Keratinocyte (primary cell): ENCODE data around the gene NXNL1. TPM values are rescaled to one million over a fixed set of nuclear protein-coding genes. Genes with fewer than 3 reads are reported as not detected.

Experiments
- DNase-seq: peaks from one replicate; pipeline ENCODE4 v3.0.0-alpha.2; 2011; ENCODE audit warnings: low read depth, missing footprints, low spot score
- FAIRE-seq: peaks from 2 replicates; lab custom pipeline; 2011; peaks lifted over from hg19 to GRCh38; lab: Jason Lieb, UNC
- H2AFZ ChIP-seq: 2 replicates; pipeline ENCODE4 v1.6.0; 2012; ENCODE audit warnings: low read length, control low read depth, inconsistent platforms; ENCODE audit not compliant: control insufficient read depth
- H3K27ac ChIP-seq: 2 replicates; pipeline ENCODE4 v1.5.1; 2011; ENCODE audit warnings: low read length; ENCODE audit not compliant: control insufficient read depth, insufficient read depth
- H3K27me3 ChIP-seq: 3 replicates; pipeline ENCODE4 v1.6.0; 2011; ENCODE audit warnings: low read length; ENCODE audit not compliant: control insufficient read depth, insufficient read depth; ENCODE audit errors: extremely low read depth
- H3K36me3 ChIP-seq, 2 experiments: 2 replicates in 1 of 2; 3 replicates in 1 of 2; pipeline ENCODE4 v1.5.1; 2011; ENCODE audit warnings: low read length in 2 of 2, mild to moderate bottlenecking in 1 of 2; ENCODE audit not compliant: control insufficient read depth in 2 of 2, insufficient read depth in 2 of 2; ENCODE audit errors: extremely low read depth in 1 of 2
- H3K4me1 ChIP-seq: 3 replicates; pipeline ENCODE4 v1.5.1; 2011; ENCODE audit warnings: low read length; ENCODE audit not compliant: control insufficient read depth, insufficient read depth; ENCODE audit errors: extremely low read depth
- H3K4me2 ChIP-seq: 3 replicates; pipeline ENCODE4 v1.6.0; 2011; ENCODE audit warnings: low read depth, low read length; ENCODE audit not compliant: control insufficient read depth, insufficient read depth; ENCODE audit errors: extremely low read depth
- H3K4me3 ChIP-seq, 3 experiments: fragments of 200-600 bp in 1 of 3; sonication (generic) in 1 of 3; 2 replicates in 2 of 3; 3 replicates in 1 of 3; pipeline ENCODE4 v1.5.1; 2011 to 2016; ENCODE audit warnings: low read length in 3 of 3, mild to moderate bottlenecking in 3 of 3, control low read depth in 2 of 3, inconsistent platforms in 1 of 3, low read depth in 1 of 3, mixed read lengths in 1 of 3, mixed run types in 1 of 3, moderate library complexity in 1 of 3; ENCODE audit not compliant: control insufficient read depth in 2 of 3, insufficient read depth in 2 of 3; ENCODE audit errors: extremely low read depth in 1 of 3
- H3K79me2 ChIP-seq: 2 replicates; pipeline ENCODE4 v1.6.0; 2012; ENCODE audit warnings: low read length; ENCODE audit not compliant: control insufficient read depth, insufficient read depth
- H3K9ac ChIP-seq: 3 replicates; pipeline ENCODE4 v1.6.0; 2011; ENCODE audit warnings: low read length; ENCODE audit not compliant: control insufficient read depth, insufficient read depth; ENCODE audit errors: extremely low read depth
- H3K9me1 ChIP-seq: 3 replicates; pipeline ENCODE4 v1.6.0; 2011; ENCODE audit warnings: low read length; ENCODE audit not compliant: control insufficient read depth, insufficient read depth; ENCODE audit errors: extremely low read depth
- H3K9me3 ChIP-seq: 2 replicates; pipeline ENCODE4 v1.5.1; 2012; ENCODE audit warnings: low read depth, low read length; ENCODE audit not compliant: control insufficient read depth
- H4K20me1 ChIP-seq: 3 replicates; pipeline ENCODE4 v1.6.0; 2011; ENCODE audit warnings: low read length; ENCODE audit not compliant: control insufficient read depth, insufficient read depth; ENCODE audit errors: extremely low read depth
- EZH2 ChIP-seq: IDR thresholded peaks from one replicate; pipeline ENCODE4 v1.6.1; 2012; ENCODE audit warnings: inconsistent platforms, mild to moderate bottlenecking, low read length, moderate library complexity
- dilution Hi-C: fragments of 300-500 bp; cut with MboI; formaldehyde crosslinking; loops from one replicate; pipeline ENCODE4 v1.7.0; 2020; ENCODE audit warnings: low sequenced_read_pairs; ENCODE audit not compliant: extremely low pct_ligation_motif_present
- polyA plus RNA-seq, 5 experiments: library from polyadenylated mRNA; depleted of rRNA in 3 of 5; stranded (reverse) in 3 of 5; stranded (forward) in 1 of 5; unstranded in 1 of 5; fragments of >200 nt; gene quantifications; 1 replicate in 1 of 5; 2 replicates in 3 of 5; 3 replicates in 1 of 5; pipeline versions ENCODE4 v1.2.1 to v1.2.3, GENCODE V29; 2011 to 2012; ENCODE audit warnings: missing spikeins in 2 of 5, low read depth in 1 of 5, low replicate concordance in 1 of 5
- TF ChIP-seq, protein P1 (sequence below), 3 experiments: IDR thresholded peaks in 1 of 3; conservative IDR thresholded peaks in 1 of 3; optimal IDR thresholded peaks in 1 of 3; 2 replicates in 2 of 3; 3 replicates in 1 of 3; pipeline versions ENCODE3 to v1.5.1; 2011; ENCODE audit warnings: low read length in 3 of 3, mild to moderate bottlenecking in 3 of 3, moderate library complexity in 2 of 3, control low read depth in 1 of 3, inconsistent platforms in 1 of 3; ENCODE audit not compliant: insufficient read depth in 2 of 3; ENCODE audit errors: extremely low read depth in 1 of 3

Gene NXNL1
- polyA plus RNA-seq, 1 donor (not counting 4 experiments of a cell fraction or from before 2014, with no cell fraction given), result not detected

DNA sequence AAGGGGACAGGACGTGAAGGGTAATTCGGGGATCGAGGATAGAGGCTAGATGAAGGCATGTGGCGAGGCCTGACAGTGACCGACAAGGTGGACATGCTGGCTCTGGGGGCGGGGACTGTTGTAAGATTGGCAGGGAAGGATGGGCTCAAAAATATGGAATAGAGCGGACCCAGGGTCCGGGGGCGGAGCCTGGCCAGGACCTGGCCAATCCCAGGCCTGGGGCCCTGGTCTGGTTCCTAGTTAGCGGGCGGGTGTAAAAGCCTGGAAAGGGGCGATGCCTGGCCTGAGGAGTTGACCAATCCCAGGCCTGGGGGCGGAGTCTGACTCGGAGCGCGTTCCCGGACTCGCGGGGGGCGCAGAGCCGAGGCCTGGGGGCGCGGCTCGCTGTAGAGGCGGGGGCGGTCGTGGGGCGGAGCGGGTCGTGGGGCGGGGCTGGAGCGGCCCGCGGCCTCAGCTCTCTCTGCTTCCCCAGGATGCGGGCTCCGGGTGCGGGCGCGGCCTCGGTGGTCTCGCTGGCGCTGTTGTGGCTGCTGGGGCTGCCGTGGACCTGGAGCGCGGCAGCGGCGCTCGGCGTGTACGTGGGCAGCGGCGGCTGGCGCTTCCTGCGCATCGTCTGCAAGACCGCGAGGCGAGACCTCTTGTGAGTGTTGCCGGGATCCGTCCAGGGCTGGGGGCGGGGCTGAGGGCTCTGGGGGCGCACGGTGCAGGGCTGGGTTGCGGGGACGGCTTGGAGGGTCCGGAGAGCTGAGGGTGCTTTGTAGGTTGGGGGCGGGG, 9.5 kb upstream of the NXNL1 start, which contains the start of gene SLC27A1:
Gene SLC27A1, plus strand, starts transcription at position 457 of the 774 bp plus-strand sequence. Its CDS starts 17 bp downstream, at position 474.
- TF ChIP-seq, protein P1, sequence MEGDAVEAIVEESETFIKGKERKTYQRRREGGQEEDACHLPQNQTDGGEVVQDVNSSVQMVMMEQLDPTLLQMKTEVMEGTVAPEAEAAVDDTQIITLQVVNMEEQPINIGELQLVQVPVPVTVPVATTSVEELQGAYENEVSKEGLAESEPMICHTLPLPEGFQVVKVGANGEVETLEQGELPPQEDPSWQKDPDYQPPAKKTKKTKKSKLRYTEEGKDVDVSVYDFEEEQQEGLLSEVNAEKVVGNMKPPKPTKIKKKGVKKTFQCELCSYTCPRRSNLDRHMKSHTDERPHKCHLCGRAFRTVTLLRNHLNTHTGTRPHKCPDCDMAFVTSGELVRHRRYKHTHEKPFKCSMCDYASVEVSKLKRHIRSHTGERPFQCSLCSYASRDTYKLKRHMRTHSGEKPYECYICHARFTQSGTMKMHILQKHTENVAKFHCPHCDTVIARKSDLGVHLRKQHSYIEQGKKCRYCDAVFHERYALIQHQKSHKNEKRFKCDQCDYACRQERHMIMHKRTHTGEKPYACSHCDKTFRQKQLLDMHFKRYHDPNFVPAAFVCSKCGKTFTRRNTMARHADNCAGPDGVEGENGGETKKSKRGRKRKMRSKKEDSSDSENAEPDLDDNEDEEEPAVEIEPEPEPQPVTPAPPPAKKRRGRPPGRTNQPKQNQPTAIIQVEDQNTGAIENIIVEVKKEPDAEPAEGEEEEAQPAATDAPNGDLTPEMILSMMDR (optimal IDR thresholded peaks at IDR 0.05 in 1 of 3, IDR thresholded peaks at IDR 0.05 in 1 of 3, conservative IDR thresholded peaks at IDR 0.05 in 1 of 3; ENCODE audit: extremely low read depth in 1 of 3, insufficient read depth in 2 of 3, low read length in 3 of 3), result no peak
- TF ChIP-seq EZH2, result no peak
- peak within 1 kb of the TSS; percentile 96 for H3K4me2 ChIP-seq
- FAIRE-seq (peak; percentile 51), DNase-seq (peak; percentile 95)
- H3K4me1 ChIP-seq, result peaks cover 27% of the 10 kb centered on the region
- no peaks in the 10 kb centered on the region for H3K27me3 ChIP-seq
- H3K79me2 ChIP-seq, result peaks cover 17% of the 10 kb centered on the region
- peak within 1 kb of the TSS; percentile 66 to 85 (median 85) for H3K4me3 ChIP-seq
- peak within 1 kb of the TSS; percentile 90 for H3K27ac ChIP-seq
- no peaks in the 10 kb centered on the region for H3K9me3 ChIP-seq
- H4K20me1 ChIP-seq, result no peaks in the 10 kb centered on the region
- peak within 1 kb of the TSS; percentile 88 for H3K9ac ChIP-seq
- no peaks in the 10 kb centered on the region for H3K36me3 ChIP-seq
- H3K9me1 ChIP-seq, result no peaks in the 10 kb centered on the region
- H2AFZ ChIP-seq, result peak within 1 kb of the TSS; percentile 100
- dilution Hi-C loops, result no loop called here

DNA sequence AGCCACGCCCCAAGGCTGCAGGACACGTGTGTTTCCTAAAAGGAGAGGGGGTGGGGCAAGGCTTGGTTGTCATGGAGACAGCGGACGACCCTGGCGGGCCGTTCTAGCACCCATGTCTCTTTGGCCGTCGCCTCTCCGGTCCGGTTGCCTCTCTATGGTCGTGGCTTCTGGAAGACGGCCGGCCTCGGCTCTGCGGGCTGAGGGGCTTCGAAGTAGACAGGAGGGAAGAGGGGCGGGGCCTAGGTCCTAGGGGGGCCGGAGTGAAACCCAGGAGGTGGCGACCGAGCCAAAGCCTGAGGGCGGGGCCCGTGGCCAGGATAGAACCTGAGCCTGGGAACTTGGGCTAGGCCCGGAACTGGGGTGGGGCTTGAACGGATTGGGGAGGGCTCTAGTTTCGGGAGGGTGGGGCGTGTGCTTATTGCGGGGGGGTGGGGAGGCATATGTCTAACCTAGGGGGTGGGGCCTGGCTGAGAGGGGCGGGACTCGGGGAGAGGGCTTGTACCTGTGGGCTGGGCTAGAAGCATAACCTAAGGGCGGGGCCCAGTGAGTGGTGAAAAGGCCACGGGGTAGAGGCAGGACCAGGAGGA, 8.8 kb upstream of the NXNL1 start:
- dilution Hi-C loops, result no loop called here
- Histone ChIP-seq H3K4me3 (peak overlapping the region; percentile 66 to 85 (median 85)), H3K4me2 (peak overlapping the region; percentile 96), H4K20me1 (no peaks in the 10 kb centered on the region), H3K4me1 (peaks cover 26% of the 10 kb centered on the region), H3K36me3 (no peaks in the 10 kb centered on the region), H3K79me2 (peaks cover 17% of the 10 kb centered on the region), H3K9me3 (no peaks in the 10 kb centered on the region), H2AFZ (peak overlapping the region; percentile 100), H3K27me3 (no peaks in the 10 kb centered on the region), H3K9me1 (no peaks in the 10 kb centered on the region), H3K9ac (peak overlapping the region; percentile 88), H3K27ac (peak overlapping the region; percentile 90)
- DNase-seq (peak; percentile 96), FAIRE-seq (peak; percentile 49)
- no peak for TF ChIP-seq EZH2
- TF ChIP-seq, protein P1 (optimal IDR thresholded peaks at IDR 0.05 in 1 of 3, IDR thresholded peaks at IDR 0.05 in 1 of 3, conservative IDR thresholded peaks at IDR 0.05 in 1 of 3; ENCODE audit: extremely low read depth in 1 of 3, insufficient read depth in 2 of 3, low read length in 3 of 3), result no peak
